Peyer's patch (tissue), 4 donors: ENCODE data around the gene NKD2. TPM values are rescaled to one million over a fixed set of nuclear protein-coding genes. Genes with fewer than 3 reads are reported as not detected.

Source experiments
- DNase-seq, 3 donors: peaks; one replicate each; pipeline ENCODE4 v3.0.0-alpha.2; 2017 to 2019
- H3K27ac ChIP-seq, 4 donors: fragments of 200-600 bp; sonication (generic); one replicate each; pipeline ENCODE4 v1.5.1; 2016 to 2019
- H3K27me3 ChIP-seq, 2 donors: fragments of 200-600 bp; sonication (generic); one replicate each; pipeline ENCODE4 v1.5.1; 2019
- H3K36me3 ChIP-seq, 3 donors: fragments of 200-600 bp; sonication (generic); one replicate each; pipeline ENCODE4 v1.5.1; 2016 to 2019
- H3K4me1 ChIP-seq, 4 donors: fragments of 200-600 bp; sonication (generic); one replicate each; pipeline ENCODE4 v1.5.1; 2016 to 2019
- H3K4me3 ChIP-seq, 4 donors: fragments of 200-600 bp; sonication (generic); 1 replicate in 3 of 4; 2 replicates in 1 of 4; pipeline ENCODE4 v1.5.1; 2016 to 2019; ENCODE audit warnings: mild to moderate bottlenecking in 1 of 4
- H3K9me3 ChIP-seq, 4 donors: fragments of 200-600 bp; sonication (generic); one replicate each; pipeline ENCODE4 v1.5.1; 2016 to 2019; ENCODE audit warnings: mild to moderate bottlenecking in 1 of 4
- POLR2A ChIP-seq, 2 donors: fragments of 450-650 bp; IDR thresholded peaks; one replicate each; pipeline ENCODE4 v1.5.1; 2017; ENCODE audit warnings: antibody characterized with exemption in 2 of 2, mild to moderate bottlenecking in 2 of 2, moderate library complexity in 2 of 2
- small RNA-seq, 2 donors: library from RNA; depleted of rRNA; stranded (forward); fragments of <200 nt; gene quantifications; one replicate each; pipeline ENCODE3, GENCODE V24; 2016
- total RNA-seq, 4 donors: library from RNA; depleted of rRNA; stranded (reverse); fragments of >200 nt; gene quantifications; one replicate each; pipeline ENCODE4 v1.1.0, GENCODE V29; 2016
- TF ChIP-seq, protein P1 (sequence below), 6 experiments: fragments of 450-650 bp in 4 of 6; fragments of 200-600 bp in 2 of 6; sonication (generic) in 1 of 6; IDR thresholded peaks; one replicate each; pipeline ENCODE4 v1.5.1; 2017 to 2019; ENCODE audit warnings: antibody characterized with exemption in 6 of 6, mild to moderate bottlenecking in 3 of 6, moderate library complexity in 1 of 6

Gene NKD2
- total RNA-seq, 4 donors from 2014 or later: 1.9 to 9.9 (median 3.5) TPM

DNA sequence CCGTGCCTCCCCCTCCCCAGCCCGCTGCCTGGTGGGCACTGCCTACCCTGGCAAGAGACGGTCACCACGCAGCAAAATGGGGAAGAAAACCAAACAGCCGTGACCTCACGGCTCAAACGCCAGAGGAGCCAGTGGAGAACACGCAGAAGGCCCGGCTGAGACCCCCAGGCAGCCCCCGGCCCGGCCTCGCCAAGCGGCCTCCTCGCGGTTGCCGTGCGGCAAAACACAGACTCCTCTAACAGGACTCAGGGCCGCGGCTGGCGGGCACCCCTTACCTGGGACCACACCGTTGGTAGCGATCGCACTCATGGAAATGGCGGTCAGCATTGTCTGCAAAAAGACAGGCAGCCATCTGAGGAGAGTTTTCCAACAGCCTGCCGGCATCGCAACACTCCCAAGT is 79.4 kb downstream of the NKD2 start:
- TF ChIP-seq, protein P1, sequence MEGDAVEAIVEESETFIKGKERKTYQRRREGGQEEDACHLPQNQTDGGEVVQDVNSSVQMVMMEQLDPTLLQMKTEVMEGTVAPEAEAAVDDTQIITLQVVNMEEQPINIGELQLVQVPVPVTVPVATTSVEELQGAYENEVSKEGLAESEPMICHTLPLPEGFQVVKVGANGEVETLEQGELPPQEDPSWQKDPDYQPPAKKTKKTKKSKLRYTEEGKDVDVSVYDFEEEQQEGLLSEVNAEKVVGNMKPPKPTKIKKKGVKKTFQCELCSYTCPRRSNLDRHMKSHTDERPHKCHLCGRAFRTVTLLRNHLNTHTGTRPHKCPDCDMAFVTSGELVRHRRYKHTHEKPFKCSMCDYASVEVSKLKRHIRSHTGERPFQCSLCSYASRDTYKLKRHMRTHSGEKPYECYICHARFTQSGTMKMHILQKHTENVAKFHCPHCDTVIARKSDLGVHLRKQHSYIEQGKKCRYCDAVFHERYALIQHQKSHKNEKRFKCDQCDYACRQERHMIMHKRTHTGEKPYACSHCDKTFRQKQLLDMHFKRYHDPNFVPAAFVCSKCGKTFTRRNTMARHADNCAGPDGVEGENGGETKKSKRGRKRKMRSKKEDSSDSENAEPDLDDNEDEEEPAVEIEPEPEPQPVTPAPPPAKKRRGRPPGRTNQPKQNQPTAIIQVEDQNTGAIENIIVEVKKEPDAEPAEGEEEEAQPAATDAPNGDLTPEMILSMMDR (IDR thresholded peaks at IDR 0.05): no peak
- TF ChIP-seq POLR2A (IDR thresholded peaks at IDR 0.05): no peak
- H3K27me3 ChIP-seq: no peaks in the 10 kb centered on the region
- H3K27ac ChIP-seq: no peak overlapping the region
- no peaks in the 10 kb centered on the region for H3K9me3 ChIP-seq
- DNase-seq: no peak
- H3K4me1 ChIP-seq: peaks cover 0 to 35% (median 3%) of the 10 kb centered on the region in 4 donors
- H3K4me3 ChIP-seq: no peak overlapping the region
- H3K36me3 ChIP-seq: peaks cover 0 to 90% (median 0%) of the 10 kb centered on the region in 3 donors

Small RNA genes lying within 50 kb of the gene (small RNA-seq; reads per million reads assigned to genes)
- gene MIR4635: 0 reads per million in 2 donors

Other genes with a start within 250 kb of the NKD2 start
- 10 to 100 TPM in 3 of 4 donors, 1 to 10 TPM in 1; 4.6 to 52.0 (median 28.6) TPM for gene ZDHHC11B, start 224.1 kb upstream of the NKD2 start, total RNA-seq
- 10 to 100 TPM in 3 of 4 donors, 1 to 10 TPM in 1; 7.7 to 82.5 (median 29.6) TPM for gene ZDHHC11, start 157.8 kb upstream of the NKD2 start, total RNA-seq
- 10 to 100 TPM; 36.4 to 90.8 (median 65.4) TPM for gene BRD9, start 116.0 kb upstream of the NKD2 start, total RNA-seq
- 1 to 10 TPM; 1.2 to 8.3 (median 3.5) TPM for gene TRIP13, start 115.9 kb upstream of the NKD2 start, total RNA-seq
- gene SLC12A7, start 103.3 kb downstream of the NKD2 start, total RNA-seq: 100 to 1,000 TPM in 3 of 4 donors, 10 to 100 TPM in 1; 87.2 to 182 (median 116) TPM
- 100 to 1,000 TPM in 3 of 4 donors, 1 to 10 TPM in 1; 9.9 to 934 (median 516) TPM for gene SLC6A19, start 192.8 kb downstream of the NKD2 start, total RNA-seq
- under 1 TPM in 2 of 4 donors, not detected in 2; 0.53 to 0.95 TPM for gene SLC6A18, start 216.6 kb downstream of the NKD2 start, total RNA-seq